Stimulated activated CD4-positive, alpha-beta T cell treated with anti-CD3 and anti-CD28 coated beads, Interleukin-15, amount 100 ng/mL, for 48 hours (primary cell): ENCODE results near the gene PAK4.

Experiments used
- DNase-seq, 2 donors: peaks; one replicate each; pipeline ENCODE4 v3.0.0-alpha.2; 2020; ENCODE audit warnings: low read depth in 2 of 2

PAK4 gene

GRCh38 chr19:39165857-39166256, 40.3 kb downstream of the PAK4 start:
- DNase-seq = no peak

- DNase-seq = no peak
These were observed 41.2 kb downstream of the PAK4 start for GRCh38 chr19:39166571-39167391.

GRCh38 chr19:39167461-39168257, 42.1 kb downstream of the PAK4 start:
- no peak for DNase-seq

- no peak for DNase-seq
These were observed 42.9 kb downstream of the PAK4 start for GRCh38 chr19:39168258-39169142.

GRCh38 chr19:39169143-39169810, 43.7 kb downstream of the PAK4 start:
- DNase-seq = no peak

GRCh38 chr19:39170386-39171231, 45.0 kb downstream of the PAK4 start:
- no peak for DNase-seq

GRCh38 chr19:39171479-39172465, 46.2 kb downstream of the PAK4 start:
- no peak for DNase-seq

GRCh38 chr19:39172700-39173501, 47.3 kb downstream of the PAK4 start:
- no peak for DNase-seq

GRCh38 chr19:39173502-39173991, 48.0 kb downstream of the PAK4 start:
- DNase-seq = no peak

- DNase-seq = no peak
These were observed 48.6 kb downstream of the PAK4 start for GRCh38 chr19:39174142-39174541.

- no peak for DNase-seq
These were observed 49.3 kb downstream of the PAK4 start for GRCh38 chr19:39174558-39175544.

GRCh38 chr19:39175564-39175963, 50.0 kb downstream of the PAK4 start:
- no peak for DNase-seq

- no peak for DNase-seq
These were observed 51.6 kb downstream of the PAK4 start for GRCh38 chr19:39177110-39177699.

GRCh38 chr19:39177736-39178135, 52.1 kb downstream of the PAK4 start:
- no peak for DNase-seq

GRCh38 chr19:39178296-39179006, 52.9 kb downstream of the PAK4 start:
- no peak for DNase-seq

- no peak for DNase-seq
These were observed 54.2 kb downstream of the PAK4 start for GRCh38 chr19:39179754-39180153.
